Adrenal gland (tissue), 5 donors: ENCODE measurements around the gene ERMP1.

Source experiments
- CTCF ChIP-seq, 6 experiments: fragments of 450-650 bp in 4 of 6; fragments of 200-600 bp in 2 of 6; sonication (generic) in 1 of 6; IDR thresholded peaks; 1 replicate in 5 of 6; 2 replicates in 1 of 6; pipeline versions ENCODE4 v1.5.1 to v1.8.0; 2016 to 2021; ENCODE audit warnings: antibody characterized with exemption in 6 of 6, mild to moderate bottlenecking in 2 of 6, moderate library complexity in 1 of 6
- POLR2A ChIP-seq, 2 donors: fragments of 450-650 bp; IDR thresholded peaks; one replicate each; pipeline ENCODE4 v1.6.1; 2017; ENCODE audit warnings: antibody characterized with exemption in 2 of 2, mild to moderate bottlenecking in 2 of 2, moderate library complexity in 1 of 2
- donor health status: DM: no; HTN: no; CAD: no.

GRCh38 chr9:5789489-5789888, 43.4 kb downstream of the ERMP1 start:
- TF ChIP-seq POLR2A (IDR thresholded peaks at IDR 0.05) (no peak), CTCF (IDR thresholded peaks at IDR 0.05) (no peak)
